ENCODE measurements around the gene MACIR.

Gene MACIR

DNA sequence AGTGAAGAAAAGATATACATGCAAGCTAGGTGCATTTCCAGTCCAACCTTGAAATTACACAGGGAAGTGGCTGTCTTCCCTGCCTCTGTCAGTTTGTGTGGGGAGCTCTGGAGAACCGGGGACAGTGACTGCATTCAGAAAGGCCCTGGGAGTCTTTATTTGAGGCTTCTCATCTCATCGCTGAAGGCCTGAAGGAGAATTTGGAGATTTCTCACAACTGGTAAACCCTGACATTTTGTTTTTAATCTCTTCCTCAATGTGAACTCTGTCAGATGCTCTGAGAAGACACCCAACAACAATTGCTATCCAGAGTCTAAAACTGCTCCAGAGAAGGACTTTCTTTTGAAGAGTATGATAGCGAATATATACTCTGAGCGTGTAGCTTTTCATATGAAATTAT lies 33.0 kb downstream of the MACIR start:
- DNase-seq (ENCODE audit: low spot score), result no peak

DNA sequence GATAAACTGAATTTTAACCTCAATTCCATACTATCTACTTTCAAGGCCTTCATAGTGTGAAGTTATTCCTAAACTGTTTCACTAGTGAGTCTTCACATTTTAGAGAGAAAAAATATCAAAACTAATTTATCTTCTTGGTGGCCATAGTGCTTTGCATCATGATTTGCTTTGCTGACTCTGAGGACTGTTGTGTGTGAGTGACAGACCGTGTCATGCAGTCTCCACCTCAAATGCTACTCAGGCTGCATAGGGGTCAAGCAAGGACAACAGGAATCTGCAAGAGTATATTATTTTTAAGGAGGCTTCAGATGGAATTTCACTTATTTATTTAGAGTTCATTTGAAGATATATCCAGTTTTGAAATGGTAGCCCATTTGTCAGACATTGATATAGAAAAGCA lies 34.5 kb downstream of the MACIR start:
- peak; percentile 18 for DNase-seq (ENCODE audit: low spot score)

DNA sequence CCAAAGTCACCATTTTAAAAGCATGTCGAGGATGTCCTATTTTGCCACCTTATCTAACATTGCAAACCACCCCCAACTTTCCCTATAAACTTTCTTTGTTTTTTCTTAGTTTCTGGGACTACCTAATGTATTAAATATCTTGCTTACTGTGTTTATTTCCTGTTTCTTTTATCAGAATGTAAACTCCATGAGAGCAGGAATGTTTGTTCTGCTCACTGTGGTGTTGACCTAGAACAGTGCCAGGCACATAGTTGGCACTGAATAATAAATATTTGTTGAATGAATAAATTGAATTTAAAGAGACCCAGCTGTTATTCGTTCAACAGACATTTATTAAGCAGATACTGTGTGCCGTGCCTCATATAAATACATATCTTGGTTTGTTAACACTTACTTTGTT lies 35.2 kb downstream of the MACIR start:
- DNase-seq (ENCODE audit: low spot score), result no peak

DNA sequence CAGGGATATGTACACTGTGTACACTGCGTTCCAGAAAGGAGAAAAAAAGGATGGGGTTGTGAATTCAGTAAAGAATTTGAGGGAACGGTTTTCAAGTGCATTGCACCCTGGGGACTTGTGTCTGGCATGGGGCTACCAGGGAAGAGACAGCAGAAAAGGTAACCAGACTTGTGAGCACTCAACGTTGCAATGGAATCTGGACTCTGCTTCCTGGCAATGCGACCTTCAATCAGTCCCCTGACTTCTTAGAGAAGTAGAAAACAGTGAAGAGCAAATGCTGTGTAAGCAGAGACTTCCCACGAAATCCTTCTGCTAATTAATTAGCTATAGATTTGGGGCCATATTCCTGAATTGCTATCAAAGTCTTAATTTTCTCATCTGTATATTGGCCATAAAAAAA lies 36.3 kb downstream of the MACIR start:
- DNase-seq (ENCODE audit: low spot score), result no peak

DNA sequence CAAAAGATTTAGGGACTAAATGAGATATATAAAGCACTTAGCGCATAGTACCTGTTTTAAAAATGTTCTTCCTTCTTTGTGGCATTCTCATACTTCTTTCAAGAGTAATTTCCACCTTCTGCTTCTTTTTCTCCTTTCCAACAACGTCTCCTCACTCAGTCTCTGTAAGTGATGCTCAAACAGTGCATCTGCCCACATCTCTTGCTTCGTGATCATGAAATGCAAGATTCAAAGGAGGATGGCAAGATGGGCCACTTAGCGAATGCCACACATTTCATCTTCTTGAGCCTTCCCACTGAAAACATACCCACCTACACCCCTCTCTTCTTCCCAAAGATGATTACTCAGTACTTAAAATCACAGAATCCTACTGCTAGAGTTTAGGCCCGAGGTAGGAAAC lies 36.9 kb downstream of the MACIR start:
- DNase-seq (ENCODE audit: low spot score), result no peak

DNA sequence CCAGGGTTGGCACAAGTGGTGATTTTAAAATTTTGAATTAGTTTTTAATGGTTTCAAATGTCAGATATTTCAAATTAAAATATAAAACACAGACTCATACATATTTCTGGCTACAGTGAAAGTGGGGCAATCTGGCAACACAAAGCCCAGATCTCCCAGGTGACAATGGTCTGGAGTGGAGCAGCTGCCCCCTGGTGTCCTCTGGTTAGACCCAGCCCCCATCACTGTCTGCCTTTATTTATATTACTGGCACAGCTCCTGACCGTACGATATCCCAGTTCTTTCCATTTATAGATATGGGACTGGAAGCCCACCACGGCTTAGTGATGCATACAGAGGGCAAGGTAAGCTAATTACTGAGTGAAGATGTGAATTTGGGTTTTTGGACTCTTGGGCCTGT lies 37.3 kb downstream of the MACIR start:
- DNase-seq (ENCODE audit: low spot score), result no peak

DNA sequence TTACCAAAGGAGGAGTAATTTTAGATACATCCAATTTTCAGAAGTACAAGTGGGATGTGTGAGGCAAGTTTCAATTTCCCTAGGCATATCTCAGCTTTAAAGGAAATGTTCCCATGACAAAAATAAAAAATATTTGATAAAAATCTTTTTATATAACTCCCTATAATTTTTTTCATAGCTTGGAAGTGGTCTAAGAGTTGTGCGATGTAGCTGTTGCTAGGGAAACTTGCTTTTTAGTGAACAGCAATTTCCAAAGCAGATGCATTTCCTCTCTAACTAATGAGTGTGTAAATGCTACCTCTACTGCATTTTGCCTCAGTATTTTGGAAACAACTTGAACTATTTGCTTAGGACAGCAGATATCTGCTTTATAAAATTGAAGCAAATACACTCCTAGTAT lies 39.6 kb downstream of the MACIR start:
- no peak for DNase-seq (ENCODE audit: low spot score)

DNA sequence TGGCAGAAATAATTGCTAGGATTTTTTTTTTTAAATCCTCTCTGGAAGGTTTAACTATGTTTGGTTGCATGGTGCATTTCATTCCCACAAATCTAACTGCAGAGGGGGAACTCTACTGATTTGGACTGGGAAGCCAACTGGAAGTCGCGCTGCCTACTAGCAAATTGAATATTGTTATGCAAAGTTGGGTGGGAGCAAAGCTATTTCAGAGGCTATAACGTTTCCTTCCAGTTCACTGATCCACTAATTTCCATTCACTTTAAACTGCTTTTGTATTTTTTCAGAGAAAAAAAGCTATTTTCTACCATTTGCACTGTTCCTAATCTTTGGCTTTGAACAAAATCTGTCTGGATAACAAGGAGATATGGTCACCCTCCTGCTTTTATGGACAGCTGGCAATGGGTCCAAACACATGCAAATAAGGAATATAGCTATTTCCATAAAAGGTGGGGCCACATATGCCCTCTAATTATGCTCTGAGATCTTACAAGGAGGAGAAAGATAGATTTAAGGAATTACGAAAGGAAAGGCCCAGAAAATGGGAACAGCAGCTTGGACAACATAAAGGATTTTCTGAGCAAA lies 40.1 kb downstream of the MACIR start:
- DNase-seq (ENCODE audit: low spot score), result no peak

DNA sequence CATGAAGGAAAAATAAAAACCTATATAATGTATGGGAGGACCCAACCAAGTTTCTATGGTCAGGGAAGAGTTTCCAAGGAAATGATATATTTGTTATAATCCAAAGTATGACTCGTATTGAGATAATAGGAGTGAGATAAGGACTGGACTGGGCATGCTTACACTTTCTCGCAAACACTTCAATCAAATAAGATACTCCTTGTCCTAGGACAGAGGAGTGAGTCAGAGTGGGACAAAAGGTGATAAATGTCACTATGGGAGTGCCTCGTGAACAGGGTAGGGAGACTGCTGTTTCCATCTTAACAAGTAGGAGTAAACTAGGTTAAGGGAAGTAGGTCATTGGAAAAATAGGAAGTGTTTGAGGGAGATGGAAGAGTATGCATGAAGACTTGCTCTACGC lies 47.2 kb downstream of the MACIR start:
- peak; percentile 6 for DNase-seq (ENCODE audit: low spot score)

DNA sequence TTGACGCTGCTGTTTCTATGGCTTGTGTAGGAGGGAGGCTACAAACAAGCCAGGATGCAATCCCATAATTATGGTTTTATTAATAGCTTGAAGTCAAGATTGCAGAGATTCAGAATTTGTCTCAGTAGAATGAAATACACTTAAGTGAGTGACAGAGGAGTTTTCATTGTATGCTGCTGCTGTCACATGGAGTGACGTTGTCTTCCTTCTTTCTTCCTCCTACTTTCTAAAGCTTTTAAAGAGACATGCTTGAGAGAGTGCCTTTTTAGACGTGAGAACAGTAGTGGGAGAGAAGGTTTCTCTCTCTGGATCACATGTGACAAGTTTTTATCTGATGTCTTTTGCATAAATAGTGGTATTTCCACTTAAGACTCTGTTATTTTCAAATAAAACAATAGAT lies 48.9 kb downstream of the MACIR start:
- no peak for DNase-seq (ENCODE audit: low spot score)

DNA sequence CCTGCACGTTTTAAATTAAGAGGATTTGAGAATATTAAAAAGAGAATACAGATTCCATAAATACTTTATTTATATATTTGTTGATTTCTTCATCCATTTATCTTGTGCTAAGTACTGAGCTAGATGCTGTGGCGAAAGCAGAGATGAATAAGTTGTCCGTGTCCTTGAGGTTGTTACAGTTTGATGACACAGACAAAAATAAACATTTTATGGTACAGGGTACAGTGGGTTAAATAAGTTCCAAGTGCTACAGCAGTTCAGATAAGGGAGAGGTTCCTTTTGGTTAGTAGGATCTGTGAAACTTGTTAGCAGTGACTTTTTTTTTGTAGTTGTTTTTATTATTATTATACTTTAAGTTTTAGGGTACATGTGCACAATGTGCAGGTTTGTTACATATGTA lies 50.2 kb downstream of the MACIR start:
- no peak for DNase-seq (ENCODE audit: low spot score)

DNA sequence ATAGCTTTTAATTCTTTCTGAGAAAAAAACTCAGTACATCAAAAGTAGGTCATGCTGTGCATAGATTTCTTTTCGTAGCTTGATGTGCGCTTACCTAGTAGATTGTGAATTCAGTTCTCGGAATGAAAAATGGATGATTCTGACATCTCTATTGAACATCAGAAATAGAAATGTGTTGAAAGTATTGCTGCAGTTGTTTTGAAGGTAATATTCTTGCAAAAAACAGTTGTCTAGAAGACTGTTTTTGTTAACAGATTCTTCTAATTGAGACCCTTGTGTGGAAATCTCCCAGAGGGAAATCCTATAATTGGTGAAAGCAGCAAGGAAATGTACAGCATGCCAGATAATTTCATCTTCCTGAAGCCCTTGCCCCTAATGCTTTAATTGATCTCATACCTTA lies 54.5 kb downstream of the MACIR start:
- DNase-seq (ENCODE audit: low spot score), result no peak

DNA sequence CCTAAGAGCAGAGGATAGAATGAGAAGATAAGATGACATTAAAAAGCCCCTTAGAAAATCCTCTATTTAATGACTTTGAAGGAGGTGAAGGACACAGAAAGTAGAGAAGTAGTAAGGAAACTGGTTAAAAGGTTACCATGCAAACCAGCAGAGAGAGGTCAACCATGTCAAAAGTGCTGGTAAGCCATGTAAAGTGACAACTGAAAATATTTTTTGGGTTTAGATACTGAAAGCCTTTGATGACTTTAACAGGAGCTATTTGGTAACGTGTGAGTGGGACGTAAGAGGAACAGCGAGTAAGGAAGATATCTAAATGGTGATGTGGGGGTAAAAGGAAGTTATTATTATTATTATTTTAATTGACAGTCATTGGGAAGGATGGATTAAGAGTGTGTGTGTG lies 56.9 kb downstream of the MACIR start:
- DNase-seq (ENCODE audit: low spot score), result no peak

DNA sequence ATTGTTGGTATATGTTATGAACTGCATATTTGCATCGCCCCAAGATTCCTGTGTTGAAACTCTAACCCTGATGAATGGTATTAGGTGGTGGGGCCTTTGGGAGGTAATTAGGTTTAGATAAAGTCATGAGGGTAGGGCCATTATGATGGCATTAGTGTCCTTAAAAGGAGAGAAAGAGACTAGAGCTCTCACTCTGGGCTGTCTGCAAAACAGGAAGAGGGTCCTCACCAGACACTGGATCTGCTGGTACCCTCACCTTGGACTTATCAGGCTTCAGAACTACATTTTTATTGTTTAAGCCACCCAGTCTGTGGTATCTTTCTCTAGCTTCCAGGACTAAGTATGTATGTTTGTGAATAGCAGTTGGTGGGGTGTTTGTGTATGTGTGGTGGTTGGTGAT lies 68.9 kb downstream of the MACIR start:
- no peak for DNase-seq (ENCODE audit: low spot score)

DNA sequence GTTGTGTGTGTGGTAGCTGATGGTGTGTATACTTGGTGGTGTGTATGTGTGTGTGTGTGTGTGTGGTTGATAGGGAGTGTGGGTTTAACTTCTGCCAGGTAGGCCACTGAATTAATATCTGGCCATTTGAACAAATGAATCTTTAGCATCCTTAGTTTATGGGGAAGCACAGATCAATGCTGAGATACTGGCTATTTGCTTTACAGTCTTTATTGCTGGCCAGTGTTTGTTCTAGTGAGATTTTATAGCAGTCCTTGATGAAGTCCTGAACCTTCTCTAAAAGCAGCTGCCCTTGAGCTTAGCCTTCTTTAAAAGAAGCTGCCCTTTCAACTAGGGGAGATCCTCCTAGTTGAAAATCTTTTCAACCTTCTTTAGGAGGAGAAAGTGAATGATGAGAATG lies 69.3 kb downstream of the MACIR start:
- no peak for DNase-seq (ENCODE audit: low spot score)

All from kidney tubule cell (primary cell).